H1 (cell line): ENCODE data around the gene THRB. TPM values are rescaled to one million over a fixed set of nuclear protein-coding genes. Genes with fewer than 3 reads are reported as not detected.

ENCODE experiments used
- CTCF ChIA-PET: fragments of 300-600 bp; sonication (Branson Sonifier 250); formaldehyde crosslinking; loops from one replicate; lab custom pipeline; 2021; ENCODE audit not compliant: partially characterized antibody; lab: Charles Lee
- POLR2A ChIA-PET: fragments of 300-600 bp; sonication (Branson Sonifier 250); formaldehyde crosslinking; loops from one replicate; lab custom pipeline; 2021; ENCODE audit warnings: inconsistent platforms; ENCODE audit not compliant: partially characterized antibody; lab: Charles Lee
- DNase-seq, 2 experiments: peaks; one replicate each; pipeline versions ENCODE4 v3.0.0 to v3.0.0-alpha.2; 2010 to 2022; ENCODE audit warnings: low spot score in 2 of 2, low read depth in 1 of 2, mixed read lengths in 1 of 2
- FAIRE-seq: peaks from 2 replicates; lab custom pipeline; 2011; peaks lifted over from hg19 to GRCh38; lab: Jason Lieb, UNC
- H2AFZ ChIP-seq: 2 replicates; pipeline ENCODE4 v1.8.1; 2012; ENCODE audit warnings: low read length, inconsistent platforms
- H2AK5ac ChIP-seq: 2 replicates; pipeline ENCODE4 v1.6.1; 2013; ENCODE audit warnings: low read depth, low read length
- H2BK120ac ChIP-seq: replicated peaks from 2 replicates; pipeline ENCODE3; 2013; ENCODE audit warnings: low read depth, low read length, inconsistent platforms
- H2BK12ac ChIP-seq: 2 replicates; pipeline ENCODE4 v1.6.1; 2013; ENCODE audit warnings: low read depth, low read length
- H2BK15ac ChIP-seq: 2 replicates; pipeline ENCODE4 v1.6.1; 2013; ENCODE audit warnings: low read length
- H2BK20ac ChIP-seq: 2 replicates; pipeline ENCODE4 v1.6.1; 2013; ENCODE audit warnings: low read length
- H2BK5ac ChIP-seq: 2 replicates; pipeline ENCODE4 v1.6.1; 2013; ENCODE audit warnings: low read depth, low read length
- H3K14ac ChIP-seq: 2 replicates; pipeline ENCODE4 v1.6.1; 2013; ENCODE audit warnings: inconsistent platforms; ENCODE audit not compliant: insufficient read length
- H3K18ac ChIP-seq: 2 replicates; pipeline ENCODE4 v1.6.1; 2013; ENCODE audit warnings: low read length; ENCODE audit errors: extremely low read depth
- H3K23ac ChIP-seq: 2 replicates; pipeline ENCODE4 v1.6.1; 2013; ENCODE audit warnings: inconsistent platforms; ENCODE audit not compliant: insufficient read length
- H3K23me2 ChIP-seq: 2 replicates; pipeline ENCODE4 v1.6.1; 2013; ENCODE audit warnings: low read depth, low read length
- H3K27ac ChIP-seq: 2 replicates; pipeline ENCODE4 v1.6.1; 2011; ENCODE audit warnings: low read depth, low read length, inconsistent platforms
- H3K27me3 ChIP-seq, 4 experiments: replicated peaks in 1 of 4; 1 replicate in 1 of 4; 2 replicates in 3 of 4; pipeline versions ENCODE4 v1.6.1 to v1.8.1; 2011 to 2013; ENCODE audit warnings: low read length in 3 of 4, mild to moderate bottlenecking in 3 of 4, inconsistent platforms in 2 of 4, mixed read lengths in 2 of 4, moderate library complexity in 1 of 4; ENCODE audit not compliant: control insufficient read depth in 3 of 4, insufficient read depth in 3 of 4; ENCODE audit errors: extremely low read depth in 1 of 4
- H3K36me3 ChIP-seq, 4 experiments: 2 replicates each; pipeline versions ENCODE4 v1.6.1 to v1.8.1; 2011 to 2013; ENCODE audit warnings: mild to moderate bottlenecking in 4 of 4, low read length in 3 of 4, moderate library complexity in 2 of 4, control low read depth in 1 of 4, inconsistent platforms in 1 of 4; ENCODE audit not compliant: insufficient read depth in 4 of 4, control insufficient read depth in 2 of 4
- H3K4ac ChIP-seq: replicated peaks from 2 replicates; pipeline ENCODE3; 2013; ENCODE audit warnings: low read length, low read depth, mixed read lengths, inconsistent platforms; ENCODE audit not compliant: insufficient read length
- H3K4me1 ChIP-seq, 4 experiments: replicated peaks in 1 of 4; 1 replicate in 1 of 4; 2 replicates in 3 of 4; pipeline versions ENCODE4 v1.6.1 to v1.8.1; 2011 to 2013; ENCODE audit warnings: low read length in 3 of 4, inconsistent platforms in 2 of 4, mixed read lengths in 1 of 4; ENCODE audit not compliant: insufficient read depth in 4 of 4, control insufficient read depth in 3 of 4
- H3K4me2 ChIP-seq, 2 experiments: 2 replicates each; pipeline versions ENCODE4 v1.6.1 to v1.8.1; 2011 to 2013; ENCODE audit warnings: low read depth in 2 of 2, low read length in 2 of 2, control low read depth in 1 of 2, inconsistent platforms in 1 of 2, mild to moderate bottlenecking in 1 of 2; ENCODE audit not compliant: insufficient read depth in 1 of 2
- H3K4me3 ChIP-seq, 4 experiments: fragments of 200-600, 300-600 bp in 1 of 4; sonication (generic), shearing (Covaris generic), sonication (Bioruptor Twin) in 1 of 4; 2 replicates each; pipeline versions ENCODE4 v1.5.1 to v1.8.1; 2011 to 2016; ENCODE audit warnings: low read length in 4 of 4, low read depth in 3 of 4, control low read depth in 2 of 4, inconsistent platforms in 2 of 4, mild to moderate bottlenecking in 2 of 4, mixed read lengths in 1 of 4, moderate library complexity in 1 of 4; ENCODE audit not compliant: insufficient read depth in 2 of 4; ENCODE audit errors: extremely low read depth in 1 of 4
- H3K56ac ChIP-seq: replicated peaks from 2 replicates; pipeline ENCODE3; 2013; ENCODE audit warnings: low read depth, mild to moderate bottlenecking, mixed read lengths, low read length, inconsistent platforms; ENCODE audit not compliant: insufficient read length
- H3K79me1 ChIP-seq: 2 replicates; pipeline ENCODE4 v1.6.1; 2013; ENCODE audit warnings: low read depth, low read length, control low read depth
- H3K79me2 ChIP-seq, 2 experiments: 2 replicates each; pipeline versions ENCODE4 v1.6.1 to v1.8.1; 2012 to 2013; ENCODE audit warnings: low read length in 2 of 2, mild to moderate bottlenecking in 2 of 2, inconsistent platforms in 1 of 2; ENCODE audit not compliant: insufficient read depth in 2 of 2, control insufficient read depth in 1 of 2
- H3K9ac ChIP-seq, 4 experiments: replicated peaks in 1 of 4; 1 replicate in 1 of 4; 2 replicates in 3 of 4; pipeline versions ENCODE4 v1.6.1 to v1.8.1; 2011 to 2013; ENCODE audit warnings: low read depth in 3 of 4, low read length in 3 of 4, control low read depth in 2 of 4, mild to moderate bottlenecking in 2 of 4, moderate library complexity in 2 of 4, inconsistent platforms in 1 of 4; ENCODE audit errors: extremely low read depth in 1 of 4
- H3K9me3 ChIP-seq, 2 experiments: 2 replicates each; pipeline versions ENCODE4 v1.6.1 to v1.8.1; 2012 to 2013; ENCODE audit warnings: mild to moderate bottlenecking in 2 of 2, moderate library complexity in 2 of 2, control low read depth in 1 of 2, inconsistent platforms in 1 of 2, low read depth in 1 of 2, low read length in 1 of 2, mixed read lengths in 1 of 2; ENCODE audit not compliant: insufficient read depth in 2 of 2
- H4K20me1 ChIP-seq, 2 experiments: replicated peaks in 1 of 2; 2 replicates each; pipeline versions ENCODE3 to v1.8.1; 2011 to 2013; ENCODE audit warnings: inconsistent platforms in 2 of 2, low read length in 2 of 2, mild to moderate bottlenecking in 1 of 2; ENCODE audit not compliant: insufficient read depth in 2 of 2, control insufficient read depth in 1 of 2
- H4K5ac ChIP-seq: 2 replicates; pipeline ENCODE4 v1.6.1; 2013; ENCODE audit warnings: low read length, low read depth, mixed read lengths, inconsistent platforms; ENCODE audit not compliant: insufficient read length
- H4K8ac ChIP-seq: 2 replicates; pipeline ENCODE4 v1.8.0; 2013; ENCODE audit warnings: mild to moderate bottlenecking, moderate library complexity, low read length, inconsistent platforms; ENCODE audit not compliant: insufficient read depth; ENCODE audit errors: extremely low read depth
- H4K91ac ChIP-seq: replicated peaks from 2 replicates; pipeline ENCODE3; 2013; ENCODE audit warnings: low read length, mixed read lengths, inconsistent platforms; ENCODE audit not compliant: insufficient read length
- BCL11A ChIP-seq, 2 experiments: IDR thresholded peaks; one replicate each; pipeline ENCODE4 v1.6.1; 2011; ENCODE audit warnings: low read depth in 2 of 2, low read length in 2 of 2, mild to moderate bottlenecking in 2 of 2
- CHD2 ChIP-seq: IDR thresholded peaks from 2 replicates; pipeline ENCODE4 v1.6.1; 2012; ENCODE audit warnings: low read length, improper control_type of control experiment
- CREB1 ChIP-seq: IDR thresholded peaks from 2 replicates; pipeline ENCODE4 v1.6.1; 2012; ENCODE audit warnings: inconsistent platforms
- EZH2 ChIP-seq: fragments of 200-600 bp; sonication (generic); IDR thresholded peaks from 2 replicates; pipeline ENCODE4 v1.7.1; 2012; ENCODE audit warnings: low read depth, mild to moderate bottlenecking, moderate library complexity, low read length, inconsistent platforms; ENCODE audit not compliant: severe bottlenecking
- KDM5A ChIP-seq: fragments of 200-600 bp; IDR thresholded peaks from 2 replicates; pipeline ENCODE4 v1.7.1; 2012; ENCODE audit warnings: mild to moderate bottlenecking, low read length, inconsistent platforms, mixed read lengths
- ZNF274 ChIP-seq: IDR thresholded peaks from 2 replicates; pipeline ENCODE4 v1.7.0; 2012; ENCODE audit warnings: low read length, borderline replicate concordance; ENCODE audit errors: extremely low read depth
- WGBS, 2 experiments: shearing (Covaris generic) in 1 of 2; methylation state at CpG; one replicate each; pipeline versions ENCODE4 v1.1.6 to v1.1.7; 2013 to 2015; ENCODE audit warnings: low lambda C conversion rate in 2 of 2, mixed read lengths in 2 of 2, inconsistent platforms in 1 of 2, low coverage in 1 of 2, missing lambda C conversion rate in 1 of 2; ENCODE audit not compliant: insufficient replicate concordance in 2 of 2, insufficient coverage in 1 of 2, insufficient read length in 1 of 2; ENCODE audit errors: extremely low coverage in 1 of 2, missing lambda C conversion rate in 1 of 2; 5-methylcytosine and 5-hydroxymethylcytosine counted together
- polyA plus RNA-seq, 7 experiments: library from polyadenylated mRNA; depleted of rRNA in 3 of 7; stranded (reverse) in 5 of 7; unstranded in 2 of 7; fragments of >200 nt in 5 of 7; fragments of 200-250 nt in 2 of 7; gene quantifications; 1 replicate in 5 of 7; 2 replicates in 1 of 7; 4 replicates in 1 of 7; pipeline versions ENCODE4 v1.2.1 to v1.2.3, GENCODE V29; 2011 to 2013; ENCODE audit warnings: missing spikeins in 2 of 7, mixed read lengths in 2 of 7
- total RNA-seq: library from RNA; stranded (reverse); fragmentation: NEBNext Ultra II Directional; extraction: Animal tissue kit (Norgen Biotek cat#: 25700); gene quantifications from 2 replicates; pipeline ENCODE4 v1.2.1, GENCODE V29; 2021
- TF ChIP-seq, protein P1 (sequence below): IDR thresholded peaks from 2 replicates; pipeline ENCODE4 v1.6.1; 2011; ENCODE audit warnings: low read length, improper control_type of control experiment
- TF ChIP-seq, protein P2 (sequence below), 3 experiments: IDR thresholded peaks; 1 replicate in 2 of 3; 2 replicates in 1 of 3; pipeline versions ENCODE4 v1.5.1 to v1.6.1; 2011; ENCODE audit warnings: low read length in 3 of 3, mild to moderate bottlenecking in 3 of 3, inconsistent platforms in 2 of 3, low read depth in 1 of 3, moderate library complexity in 1 of 3; ENCODE audit not compliant: insufficient read depth in 1 of 3; ENCODE audit errors: control extremely low read depth in 1 of 3
- TF ChIP-seq, protein P3 (sequence below): IDR thresholded peaks from 2 replicates; pipeline ENCODE4 v1.6.1; 2012; ENCODE audit warnings: inconsistent platforms

Gene THRB
- total and polyA plus RNA-seq, 2 of the 8 experiments (the other 6 are each of a cell fraction or from before 2014, with no cell fraction given) = 0.98 to 3.9 TPM

DNA sequence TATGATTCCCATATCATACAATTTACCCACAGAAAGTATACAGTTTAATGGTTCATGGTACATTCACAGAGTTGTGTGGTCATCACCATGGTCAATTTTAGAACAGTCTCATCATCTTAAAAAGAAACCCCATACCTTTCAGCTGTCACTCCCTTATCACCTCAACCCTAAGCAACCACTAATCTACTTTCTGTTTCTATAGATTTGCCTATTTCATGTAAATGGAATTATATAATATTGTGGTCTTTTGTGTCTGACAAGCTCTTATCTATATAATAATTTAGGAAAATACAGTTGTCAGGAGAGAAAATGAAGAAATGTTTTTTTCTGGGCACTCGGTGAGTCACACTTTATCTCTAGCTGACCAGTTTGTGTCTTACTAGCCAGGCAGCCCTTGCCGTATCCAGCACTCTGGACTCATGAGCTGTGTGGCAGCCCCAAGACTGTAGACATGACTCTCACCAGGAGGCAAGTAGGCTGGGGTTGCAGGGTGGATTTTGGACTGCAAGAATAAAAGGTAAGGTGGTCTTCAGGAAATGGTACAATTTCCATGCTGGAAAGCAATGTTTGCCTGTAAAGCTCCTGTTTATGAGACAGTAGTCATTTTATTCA is 234.6 kb downstream of the THRB start:
- CTCF ChIA-PET = interaction anchor here (0.8 to 7.2 kb wide), 9 partner anchors 13 to 422 kb away, joined by 3 to 49 read pairs (median 4); no protein-coding TSS in a partner anchor
- Histone ChIP-seq H3K27me3 (no peaks in the 10 kb centered on the region), H3K14ac (no peak overlapping the region)
- TF ChIP-seq, protein P1, sequence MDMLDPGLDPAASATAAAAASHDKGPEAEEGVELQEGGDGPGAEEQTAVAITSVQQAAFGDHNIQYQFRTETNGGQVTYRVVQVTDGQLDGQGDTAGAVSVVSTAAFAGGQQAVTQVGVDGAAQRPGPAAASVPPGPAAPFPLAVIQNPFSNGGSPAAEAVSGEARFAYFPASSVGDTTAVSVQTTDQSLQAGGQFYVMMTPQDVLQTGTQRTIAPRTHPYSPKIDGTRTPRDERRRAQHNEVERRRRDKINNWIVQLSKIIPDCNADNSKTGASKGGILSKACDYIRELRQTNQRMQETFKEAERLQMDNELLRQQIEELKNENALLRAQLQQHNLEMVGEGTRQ = no peak
- TF ChIP-seq BCL11A (IDR thresholded peaks at IDR 0.05; ENCODE audit: low read depth in 2 of 2, low read length in 2 of 2) (no peak), KDM5A (no peak), ZNF274 (no peak), CHD2 (no peak), CREB1 (no peak), EZH2 (no peak)
- TF ChIP-seq, protein P2, sequence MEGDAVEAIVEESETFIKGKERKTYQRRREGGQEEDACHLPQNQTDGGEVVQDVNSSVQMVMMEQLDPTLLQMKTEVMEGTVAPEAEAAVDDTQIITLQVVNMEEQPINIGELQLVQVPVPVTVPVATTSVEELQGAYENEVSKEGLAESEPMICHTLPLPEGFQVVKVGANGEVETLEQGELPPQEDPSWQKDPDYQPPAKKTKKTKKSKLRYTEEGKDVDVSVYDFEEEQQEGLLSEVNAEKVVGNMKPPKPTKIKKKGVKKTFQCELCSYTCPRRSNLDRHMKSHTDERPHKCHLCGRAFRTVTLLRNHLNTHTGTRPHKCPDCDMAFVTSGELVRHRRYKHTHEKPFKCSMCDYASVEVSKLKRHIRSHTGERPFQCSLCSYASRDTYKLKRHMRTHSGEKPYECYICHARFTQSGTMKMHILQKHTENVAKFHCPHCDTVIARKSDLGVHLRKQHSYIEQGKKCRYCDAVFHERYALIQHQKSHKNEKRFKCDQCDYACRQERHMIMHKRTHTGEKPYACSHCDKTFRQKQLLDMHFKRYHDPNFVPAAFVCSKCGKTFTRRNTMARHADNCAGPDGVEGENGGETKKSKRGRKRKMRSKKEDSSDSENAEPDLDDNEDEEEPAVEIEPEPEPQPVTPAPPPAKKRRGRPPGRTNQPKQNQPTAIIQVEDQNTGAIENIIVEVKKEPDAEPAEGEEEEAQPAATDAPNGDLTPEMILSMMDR (IDR thresholded peaks at IDR 0.05; ENCODE audit: control extremely low read depth in 1 of 3, insufficient read depth in 1 of 3, low read depth in 1 of 3, low read length in 3 of 3) = no peak
- TF ChIP-seq, protein P3, sequence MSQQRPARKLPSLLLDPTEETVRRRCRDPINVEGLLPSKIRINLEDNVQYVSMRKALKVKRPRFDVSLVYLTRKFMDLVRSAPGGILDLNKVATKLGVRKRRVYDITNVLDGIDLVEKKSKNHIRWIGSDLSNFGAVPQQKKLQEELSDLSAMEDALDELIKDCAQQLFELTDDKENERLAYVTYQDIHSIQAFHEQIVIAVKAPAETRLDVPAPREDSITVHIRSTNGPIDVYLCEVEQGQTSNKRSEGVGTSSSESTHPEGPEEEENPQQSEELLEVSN = no peak

More for the DNA sequence above, 234.6 kb downstream of the THRB start:
- Histone ChIP-seq H3K56ac (no peak overlapping the region), H2BK12ac (no peak overlapping the region), H3K23me2 (no peaks in the 10 kb centered on the region; the same call in 1 of the 2 replicates), H2AFZ (no peak overlapping the region), H2BK5ac (no peak overlapping the region), H3K9me3 (peaks cover 0 to 2% of the 10 kb centered on the region in 2 experiments; a peak in 1 of 4 replicates), H3K4me3 (no peak overlapping the region), H4K91ac (no peak overlapping the region), H2AK5ac (no peak overlapping the region), H2BK120ac (no peak overlapping the region), H3K4me1 (no peaks in the 10 kb centered on the region), H3K27ac (no peak overlapping the region), H3K4ac (no peak overlapping the region), H2BK20ac (no peak overlapping the region), H3K79me2 (no peaks in the 10 kb centered on the region), H3K4me2 (no peak overlapping the region), H4K20me1 (no peaks in the 10 kb centered on the region), H3K23ac (no peak overlapping the region), H4K5ac (no peak overlapping the region), H3K18ac (no peak overlapping the region), H2BK15ac (no peak overlapping the region), H4K8ac (no peak overlapping the region), H3K9ac (no peak overlapping the region), H3K79me1 (no peaks in the 10 kb centered on the region), H3K36me3 (no peaks in the 10 kb centered on the region)
- no peak for FAIRE-seq
- no peak for DNase-seq
- 98% methylated on average over 2 of the region's 2 CpGs; no CpG with 5 or more reads in 1 of the 2 experiments for WGBS, 2 experiments
- POLR2A ChIA-PET = interaction anchor here (1.2 kb wide), 1 partner anchor 15 kb away, joined by 3 read pairs; no protein-coding TSS in a partner anchor
